Hepatocyte (in vitro differentiated cells): Measurements from ENCODE around the gene HDAC8. TPM values are rescaled to one million over a fixed set of nuclear protein-coding genes. Genes with fewer than 3 reads are reported as not detected.

ENCODE experiments used
- DNase-seq: peaks from one replicate; pipeline ENCODE4 v3.0.0-alpha.2; 2016; ENCODE audit warnings: low spot score
- H2AFZ ChIP-seq: fragments of 200-600 bp; sonication (generic); 2 replicates; pipeline ENCODE4 v1.6.0; 2016; ENCODE audit warnings: antibody characterized with exemption, mild to moderate bottlenecking
- H3K27ac ChIP-seq: fragments of 200-600 bp; sonication (generic); 2 replicates; pipeline ENCODE4 v1.5.1; 2016; ENCODE audit warnings: mild to moderate bottlenecking
- H3K27me3 ChIP-seq: fragments of 200-600 bp; sonication (generic); 2 replicates; pipeline ENCODE4 v1.6.1; 2016
- H3K36me3 ChIP-seq: fragments of 200-600 bp; sonication (generic); replicated peaks from 2 replicates; pipeline ENCODE4 v1.5.1; 2016; ENCODE audit warnings: low read depth; ENCODE audit not compliant: insufficient read depth
- H3K4me1 ChIP-seq: fragments of 200-600 bp; sonication (generic); 2 replicates; pipeline ENCODE4 v1.5.1; 2016; ENCODE audit warnings: mild to moderate bottlenecking, moderate library complexity; ENCODE audit not compliant: insufficient read depth
- H3K4me2 ChIP-seq: fragments of 200-600 bp; sonication (generic); 2 replicates; pipeline ENCODE4 v1.6.0; 2016
- H3K4me3 ChIP-seq: fragments of 200-600 bp; sonication (generic); 2 replicates; pipeline ENCODE4 v1.5.1; 2016; ENCODE audit warnings: mild to moderate bottlenecking
- H3K79me2 ChIP-seq: fragments of 200-600 bp; sonication (generic); 2 replicates; pipeline ENCODE4 v1.6.0; 2017; ENCODE audit warnings: mild to moderate bottlenecking
- H3K9me2 ChIP-seq: fragments of 200-600 bp; sonication (generic); replicated peaks from 2 replicates; pipeline ENCODE4 v1.6.0; 2017; ENCODE audit warnings: mild to moderate bottlenecking; ENCODE audit not compliant: insufficient read depth
- H3K9me3 ChIP-seq: fragments of 200-600 bp; sonication (generic); 2 replicates; pipeline ENCODE4 v1.5.1; 2016; ENCODE audit warnings: low read depth, mild to moderate bottlenecking
- H4K20me1 ChIP-seq: fragments of 200-600 bp; sonication (generic); 2 replicates; pipeline ENCODE4 v1.6.0; 2016; ENCODE audit warnings: mild to moderate bottlenecking; ENCODE audit not compliant: insufficient read depth, poor library complexity, severe bottlenecking
- CTCF ChIP-seq: fragments of 200-600 bp; sonication (generic); IDR thresholded peaks from 2 replicates; pipeline ENCODE4 v1.5.1; 2016; ENCODE audit warnings: antibody characterized with exemption, mild to moderate bottlenecking; ENCODE audit not compliant: poor library complexity
- EZH2 ChIP-seq: fragments of 200-600 bp; sonication (generic); IDR thresholded peaks from 2 replicates; pipeline ENCODE4 v1.6.1; 2016; ENCODE audit warnings: antibody characterized with exemption, mild to moderate bottlenecking, borderline replicate concordance
- EZH2phosphoT487 ChIP-seq: fragments of 200-600 bp; sonication (generic); IDR thresholded peaks from one replicate; pipeline ENCODE4 v1.6.1; 2018; ENCODE audit warnings: antibody characterized with exemption, mild to moderate bottlenecking, low read depth, moderate library complexity; ENCODE audit not compliant: unreplicated experiment, severe bottlenecking
- WGBS: methylation state at CpG from one replicate; pipeline ENCODE4 v1.1.6; 2016; ENCODE audit warnings: low lambda C conversion rate; ENCODE audit errors: missing lambda C conversion rate; 5-methylcytosine and 5-hydroxymethylcytosine counted together
- polyA plus RNA-seq: library from polyadenylated mRNA; unstranded; fragments of >200 nt; fragmentation: Nextera tagmentation; extraction: Ambion mirVana; gene quantifications from 2 replicates; pipeline ENCODE4 v1.2.1, GENCODE V29; 2016
- total RNA-seq: library from RNA; depleted of rRNA; stranded (reverse); fragments of >200 nt; gene quantifications from 2 replicates; pipeline ENCODE4 v1.2.3, GENCODE V29; 2014

Gene HDAC8
- total RNA-seq (26.9 and 29.4 TPM in 2 replicates), polyA plus RNA-seq (27.4 and 29.5 TPM in 2 replicates)

- TF ChIP-seq EZH2 (no peak), CTCF (no peak), EZH2phosphoT487 (no peak)
- no peaks in the 10 kb centered on the region for H3K27me3 ChIP-seq
- peak within 1 kb of the TSS; percentile 100 for H3K4me3 ChIP-seq
- no peaks in the 10 kb centered on the region for H3K9me2 ChIP-seq
- peak within 1 kb of the TSS; percentile 74 for H3K4me2 ChIP-seq
- peak within 1 kb of the TSS; percentile 90 for H3K27ac ChIP-seq
- DNase-seq = peak; percentile 67
- no peaks in the 10 kb centered on the region for H3K36me3 ChIP-seq
- 34% methylated on average over 33 of the region's 36 CpGs for WGBS
- H3K4me1 ChIP-seq = no peaks in the 10 kb centered on the region
- peaks cover 6% of the 10 kb centered on the region for H3K79me2 ChIP-seq
- peak within 1 kb of the TSS; percentile 92 for H2AFZ ChIP-seq
- no peaks in the 10 kb centered on the region for H3K9me3 ChIP-seq
- H4K20me1 ChIP-seq = no peaks in the 10 kb centered on the region
Measured at GRCh38 chrX:72572248-72573157, at the start of gene HDAC8. TSS of gene HDAC8 (minus strand) at chrX:72572843. CDS start at chrX:72572761, 82 bp downstream.

- Histone ChIP-seq H3K79me2 (no peaks in the 10 kb centered on the region), H3K9me2 (no peaks in the 10 kb centered on the region), H2AFZ (no peak overlapping the region), H3K9me3 (no peaks in the 10 kb centered on the region), H3K27ac (peak overlapping the region; percentile 97), H3K4me2 (no peak overlapping the region), H3K27me3 (no peaks in the 10 kb centered on the region), H3K36me3 (no peaks in the 10 kb centered on the region), H3K4me1 (no peaks in the 10 kb centered on the region), H3K4me3 (no peak overlapping the region), H4K20me1 (no peaks in the 10 kb centered on the region)
- TF ChIP-seq CTCF = no peak
- TF ChIP-seq EZH2 = no peak
- TF ChIP-seq EZH2phosphoT487 = no peak
- no peak for DNase-seq
- WGBS = 73% methylated on average over 4 of the region's 4 CpGs
Measured at GRCh38 chrX:72621625-72622485, 49.2 kb upstream of the HDAC8 start.

GRCh38 chrX:72621163-72621562 is 48.5 kb upstream of the HDAC8 start:
- 53% methylated on average over 1 of the region's 1 CpG for WGBS
- no peak for DNase-seq

More at GRCh38 chrX:72621163-72621562, 48.5 kb upstream of the HDAC8 start:
- no peaks in the 10 kb centered on the region for H3K4me1 ChIP-seq
- H2AFZ ChIP-seq = peak overlapping the region; percentile 20
- peak overlapping the region; percentile 97 for H3K27ac ChIP-seq
- TF ChIP-seq CTCF (no peak), EZH2phosphoT487 (no peak), EZH2 (no peak)
- no peaks in the 10 kb centered on the region for H3K9me3 ChIP-seq
- no peaks in the 10 kb centered on the region for H3K27me3 ChIP-seq
- no peak overlapping the region for H3K4me3 ChIP-seq
- H3K36me3 ChIP-seq = no peaks in the 10 kb centered on the region
- H3K4me2 ChIP-seq = peak overlapping the region; percentile 54
- H4K20me1 ChIP-seq = no peaks in the 10 kb centered on the region
- no peaks in the 10 kb centered on the region for H3K79me2 ChIP-seq
- no peaks in the 10 kb centered on the region for H3K9me2 ChIP-seq
